ENCODE results near the gene ZSCAN30.

The ZSCAN30 gene

GRCh38 chr18:35290094-35290735 is at the start of gene ZSCAN30:
Gene ZSCAN30, minus strand, starts transcription at chr18:35290229. Its CDS starts 25,877 bp downstream, at chr18:35264352.
- peak; percentile 95 for DNase-seq (ENCODE audit: low read depth)

GRCh38 chr18:35337286-35337685 is 47.3 kb upstream of the ZSCAN30 start:
- no peak for DNase-seq (ENCODE audit: low read depth)

GRCh38 chr18:35335866-35336265 is 45.8 kb upstream of the ZSCAN30 start:
- no peak for DNase-seq (ENCODE audit: low read depth)

GRCh38 chr18:35334821-35335220 is 44.8 kb upstream of the ZSCAN30 start:
- no peak for DNase-seq (ENCODE audit: low read depth)

- no peak for DNase-seq (ENCODE audit: low read depth)
These were observed 44.2 kb upstream of the ZSCAN30 start for GRCh38 chr18:35334212-35334611.

GRCh38 chr18:35331367-35332087 is 41.5 kb upstream of the ZSCAN30 start:
- DNase-seq (ENCODE audit: low read depth) = no peak

GRCh38 chr18:35328868-35329267 is 38.8 kb upstream of the ZSCAN30 start:
- DNase-seq (ENCODE audit: low read depth) = no peak

GRCh38 chr18:35326695-35327387 is 36.8 kb upstream of the ZSCAN30 start:
- no peak for DNase-seq (ENCODE audit: low read depth)

GRCh38 chr18:35324926-35325655 is 35.1 kb upstream of the ZSCAN30 start:
- no peak for DNase-seq (ENCODE audit: low read depth)

- no peak for DNase-seq (ENCODE audit: low read depth)
These were observed 32.7 kb upstream of the ZSCAN30 start for GRCh38 chr18:35322486-35323458.

- DNase-seq (ENCODE audit: low read depth) = no peak
These were observed 21.5 kb upstream of the ZSCAN30 start for GRCh38 chr18:35311496-35311895.

- DNase-seq (ENCODE audit: low read depth) = no peak
These were observed 16.7 kb upstream of the ZSCAN30 start for GRCh38 chr18:35306588-35307250.

GRCh38 chr18:35303610-35304009 is 13.6 kb upstream of the ZSCAN30 start:
- DNase-seq (ENCODE audit: low read depth) = no peak

GRCh38 chr18:35296060-35296459 is 6.0 kb upstream of the ZSCAN30 start:
- DNase-seq (ENCODE audit: low read depth) = no peak

- DNase-seq (ENCODE audit: low read depth) = no peak
These were observed 1.1 kb upstream of the ZSCAN30 start for GRCh38 chr18:35291166-35291565.

GRCh38 chr18:35289727-35290093 is 319 bp downstream of the ZSCAN30 start:
- no peak for DNase-seq (ENCODE audit: low read depth)

- no peak for DNase-seq (ENCODE audit: low read depth)
These were observed 736 bp downstream of the ZSCAN30 start for GRCh38 chr18:35289293-35289692.

- DNase-seq (ENCODE audit: low read depth) = no peak
These were observed 5.2 kb downstream of the ZSCAN30 start for GRCh38 chr18:35284841-35285240.

GRCh38 chr18:35283923-35284794 is 5.9 kb downstream of the ZSCAN30 start:
- DNase-seq (ENCODE audit: low read depth) = no peak

- no peak for DNase-seq (ENCODE audit: low read depth)
These were observed 7.7 kb downstream of the ZSCAN30 start for GRCh38 chr18:35282353-35282752.
